Activated CD8-positive, alpha-beta T cell treated with anti-CD3 and anti-CD28 coated beads for 36 hours (primary cell): Measurements from ENCODE around the gene TPCN1. TPM values are rescaled to one million over a fixed set of nuclear protein-coding genes. Genes with fewer than 3 reads are reported as not detected.

Experiments used
- ATAC-seq: fragments of 200-7000 bp; cut with Tn5 transposase; one replicate; pipeline ENCODE4 v1.10.0; 2021; ENCODE audit warnings: mild to moderate bottlenecking, moderate library complexity
- CTCF ChIA-PET: fragments of 350-600 bp; sonication (Branson Sonifier 250); formaldehyde crosslinking; loops from one replicate; lab custom pipeline; 2021; ENCODE audit warnings: antibody characterized with exemption; lab: Charles Lee
- POLR2A ChIA-PET: fragments of 350-600 bp; sonication (Branson Sonifier 250); formaldehyde crosslinking; loops from one replicate; lab custom pipeline; 2021; ENCODE audit warnings: antibody characterized with exemption; lab: Charles Lee
- DNase-seq: peaks from one replicate; pipeline ENCODE4 v3.0.0-alpha.2; 2020
- H3K27ac Mint-ChIP-seq: one replicate; pipeline ENCODE4 v1.8.0; 2021; ENCODE audit warnings: mild to moderate bottlenecking, mixed read lengths
- H3K27me3 Mint-ChIP-seq: one replicate; pipeline ENCODE4 v1.8.0; 2021; ENCODE audit warnings: mixed read lengths
- H3K36me3 Mint-ChIP-seq: one replicate; pipeline ENCODE4 v1.8.0; 2021; ENCODE audit warnings: low read depth, mixed read lengths
- H3K4me1 Mint-ChIP-seq: one replicate; pipeline ENCODE4 v1.8.0; 2021; ENCODE audit warnings: low read depth, mixed read lengths
- H3K4me3 Mint-ChIP-seq: one replicate; pipeline ENCODE4 v1.8.0; 2021; ENCODE audit warnings: mild to moderate bottlenecking, moderate library complexity, mixed read lengths
- H3K9me3 Mint-ChIP-seq: one replicate; pipeline ENCODE4 v1.8.0; 2021; ENCODE audit warnings: mixed read lengths
- CTCF ChIP-seq: fragments of 200-600 bp; IDR thresholded peaks from one replicate; pipeline ENCODE4 v1.8.0; 2022; ENCODE audit warnings: antibody characterized with exemption, mild to moderate bottlenecking
- intact Hi-C: fragments of 100-400 bp; cut with micrococcal nuclease; formaldehyde crosslinking; loops from one replicate; pipeline ENCODE4 v1.10.0; 2022
- total RNA-seq, 2 experiments: library from RNA; stranded (reverse); gene quantifications; one replicate each; pipeline ENCODE4 v1.2.3, GENCODE V29; 2021

The TPCN1 gene
- total RNA-seq, 2 experiments from 2014 or later = 29.9 to 33.5 TPM

- Mint-ChIP-seq H3K36me3 (peaks cover 29% of the 10 kb centered on the region), H3K27ac (no peak overlapping the region), H3K4me3 (no peak overlapping the region), H3K4me1 (peaks cover 5% of the 10 kb centered on the region), H3K27me3 (no peaks in the 10 kb centered on the region), H3K9me3 (peaks cover 7% of the 10 kb centered on the region)
- ChIA-PET CTCF (interaction anchor here (1.8 kb wide), 1 partner anchor 28 kb away, joined by 4 read pairs; no protein-coding TSS in a partner anchor), POLR2A (interaction anchor here (0.9 kb wide), 1 partner anchor 45 kb away, joined by 3 read pairs; no protein-coding TSS in a partner anchor)
- intact Hi-C loops = no loop called here
- ATAC-seq = no peak
- TF ChIP-seq CTCF = no peak
- DNase-seq = no peak
Observed at GRCh38 chr12:113253532-113254285, 32.4 kb downstream of the TPCN1 start.

- POLR2A ChIA-PET = interaction anchor here (0.9 kb wide), 1 partner anchor 46 kb away, joined by 3 read pairs; no protein-coding TSS in a partner anchor
- Mint-ChIP-seq H3K36me3 (peaks cover 28% of the 10 kb centered on the region), H3K27me3 (no peaks in the 10 kb centered on the region), H3K4me1 (peaks cover 7% of the 10 kb centered on the region), H3K4me3 (no peak overlapping the region), H3K27ac (no peak overlapping the region), H3K9me3 (peaks cover 7% of the 10 kb centered on the region)
- no peak for TF ChIP-seq CTCF
- DNase-seq (no peak), ATAC-seq (no peak)
- CTCF ChIA-PET = interaction anchor here (1.8 kb wide), 1 partner anchor 28 kb away, joined by 4 read pairs; no protein-coding TSS in a partner anchor
- intact Hi-C loops = no loop called here
Observed at GRCh38 chr12:113254298-113254697, 33.0 kb downstream of the TPCN1 start.

- POLR2A ChIA-PET = interaction anchor here (0.7 kb wide), 1 partner anchor 19 kb away, joined by 3 read pairs; no protein-coding TSS in a partner anchor
- CTCF ChIA-PET = interaction anchor here (0.7 to 1.4 kb wide), 4 partner anchors 16 to 71 kb away, joined by 3 to 4 read pairs (median 4); no protein-coding TSS in a partner anchor
- intact Hi-C loops = no loop called here
- ATAC-seq = no peak
- no peak for TF ChIP-seq CTCF
- H3K4me3 Mint-ChIP-seq = no peak overlapping the region
- peaks cover 26% of the 10 kb centered on the region for H3K4me1 Mint-ChIP-seq
- peak overlapping the region; percentile 15 for H3K27ac Mint-ChIP-seq
- H3K9me3 Mint-ChIP-seq = peaks cover 6% of the 10 kb centered on the region
- peaks cover 15% of the 10 kb centered on the region for H3K36me3 Mint-ChIP-seq
- DNase-seq = no peak
- no peaks in the 10 kb centered on the region for H3K27me3 Mint-ChIP-seq
Observed at GRCh38 chr12:113257564-113257963, 36.3 kb downstream of the TPCN1 start.

- H3K4me3 Mint-ChIP-seq = no peak overlapping the region
- DNase-seq = no peak
- intact Hi-C loops = loop anchor here (5.0 kb wide), 1 partner anchor 53 kb away; no protein-coding TSS in a partner anchor
- ChIA-PET POLR2A (interaction anchor here (0.6 to 0.8 kb wide), 3 partner anchors 11 to 244 kb away, joined by 3 to 4 read pairs (median 3); no protein-coding TSS in a partner anchor), CTCF (interaction anchor here (0.6 to 1.8 kb wide), 2 partner anchors 9 to 106 kb away, joined by 3 to 4 read pairs; no protein-coding TSS in a partner anchor)
- no peaks in the 10 kb centered on the region for H3K9me3 Mint-ChIP-seq
- no peaks in the 10 kb centered on the region for H3K27me3 Mint-ChIP-seq
- ATAC-seq = no peak
- H3K27ac Mint-ChIP-seq = peak overlapping the region; percentile 67
- no peak for TF ChIP-seq CTCF
- peaks cover 40% of the 10 kb centered on the region for H3K4me1 Mint-ChIP-seq
- peaks cover 22% of the 10 kb centered on the region for H3K36me3 Mint-ChIP-seq
Observed at GRCh38 chr12:113260127-113260526, 38.9 kb downstream of the TPCN1 start.
